Activated T-cell treated with anti-CD3 and anti-CD28 coated beads, Interleukin-2, amount 50 U/mL, for 72 hours (primary cell): ENCODE data around the gene TRPT1. TPM values are rescaled to one million over a fixed set of nuclear protein-coding genes. Genes with fewer than 3 reads are reported as not detected.

Experiments
- ATAC-seq, 2 donors: fragments of 150-1000 bp; cut with Tn5 transposase; replicated peaks in 1 of 2; 2 replicates each; pipeline ENCODE4 v1.10.0; 2021; ENCODE audit warnings: moderate library complexity in 2 of 2, mild to moderate bottlenecking in 1 of 2
- DNase-seq, 2 donors: peaks; one replicate each; pipeline ENCODE4 v3.0.0; 2021 to 2022; ENCODE audit warnings: mixed read lengths in 1 of 2
- H3K27ac Mint-ChIP-seq: one replicate; pipeline ENCODE4 v1.8.0; 2022; ENCODE audit warnings: mild to moderate bottlenecking, moderate library complexity, mixed read lengths
- H3K27me3 Mint-ChIP-seq: one replicate; pipeline ENCODE4 v1.8.0; 2022; ENCODE audit warnings: low read depth, mixed read lengths
- H3K36me3 Mint-ChIP-seq, 2 donors: one replicate each; pipeline ENCODE4 v1.8.0; 2022; ENCODE audit warnings: mixed read lengths in 2 of 2, mild to moderate bottlenecking in 1 of 2; ENCODE audit not compliant: insufficient read depth in 2 of 2
- H3K4me1 Mint-ChIP-seq: one replicate; pipeline ENCODE4 v1.8.0; 2022; ENCODE audit warnings: low read depth, mixed read lengths
- H3K4me3 Mint-ChIP-seq, 2 donors: one replicate each; pipeline ENCODE4 v1.8.0; 2022; ENCODE audit warnings: mild to moderate bottlenecking in 2 of 2, mixed read lengths in 2 of 2, moderate library complexity in 2 of 2
- H3K9me3 Mint-ChIP-seq, 2 donors: one replicate each; pipeline ENCODE4 v1.8.0; 2022; ENCODE audit warnings: mixed read lengths in 2 of 2
- total RNA-seq, 2 donors: library from RNA; stranded (reverse); gene quantifications; one replicate each; pipeline ENCODE4 v1.2.3, GENCODE V29; 2022

Gene TRPT1
- total RNA-seq, 2 donors from 2014 or later, result 19.7 to 25.5 TPM

DNA sequence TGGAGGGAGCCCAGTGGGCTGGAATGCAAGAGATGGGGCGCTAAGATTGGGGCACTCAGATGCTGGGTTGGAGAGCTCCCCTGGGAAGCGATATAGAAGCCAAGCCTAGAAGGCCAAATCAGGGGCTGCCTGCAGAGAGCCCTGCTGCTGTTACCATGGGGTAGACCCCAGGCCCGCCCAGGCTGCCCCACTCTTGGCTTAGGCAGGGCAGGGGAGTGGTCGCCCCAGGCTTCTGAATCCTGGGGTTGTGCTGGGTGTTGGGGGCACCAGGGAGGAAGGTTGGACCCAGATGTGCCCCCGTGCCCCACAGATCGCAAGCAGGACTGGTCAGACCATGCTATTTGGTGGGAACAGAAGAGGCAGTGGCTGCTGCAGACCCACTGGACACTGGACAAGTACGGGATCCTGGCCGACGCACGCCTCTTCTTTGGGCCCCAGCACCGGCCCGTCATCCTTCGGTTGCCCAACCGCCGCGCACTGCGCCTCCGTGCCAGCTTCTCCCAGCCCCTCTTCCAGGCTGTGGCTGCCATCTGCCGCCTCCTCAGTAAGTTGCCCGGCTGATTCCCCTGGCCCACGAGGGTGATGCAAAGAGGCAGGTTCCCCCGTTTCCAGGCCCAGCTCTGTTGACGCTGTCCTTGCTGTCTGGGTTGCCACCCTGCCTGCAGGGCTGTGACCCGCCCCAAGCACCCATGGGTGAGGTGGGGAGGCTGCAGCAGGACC is 15.5 kb downstream of the TRPT1 start:
- H3K27ac Mint-ChIP-seq, result peak overlapping the region; percentile 17
- H3K27me3 Mint-ChIP-seq, result no peaks in the 10 kb centered on the region
- no peak for ATAC-seq
- H3K4me3 Mint-ChIP-seq, result no peak overlapping the region
- H3K4me1 Mint-ChIP-seq, result peaks cover 65% of the 10 kb centered on the region
- DNase-seq, result no peak
- peaks cover 10 to 33% of the 10 kb centered on the region in 2 donors for H3K36me3 Mint-ChIP-seq
- H3K9me3 Mint-ChIP-seq, result no peaks in the 10 kb centered on the region

DNA sequence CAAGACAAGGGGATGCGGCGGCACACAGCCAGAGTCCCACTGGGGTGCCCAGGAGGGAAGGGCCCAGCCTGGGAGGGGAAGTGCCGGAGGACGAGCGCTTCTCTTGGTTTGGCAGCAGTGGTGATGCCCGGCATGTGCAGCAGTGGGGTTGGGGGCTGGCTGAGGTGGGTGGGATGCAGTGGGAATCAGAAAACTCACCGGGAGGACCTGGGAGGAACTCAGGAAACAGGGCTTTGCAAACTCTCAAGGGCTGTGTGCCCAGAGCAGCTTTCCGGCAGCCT is 16.5 kb downstream of the TRPT1 start:
- no peaks in the 10 kb centered on the region for H3K9me3 Mint-ChIP-seq
- DNase-seq (no peak), ATAC-seq (no peak)
- peaks cover 11 to 28% of the 10 kb centered on the region in 2 donors for H3K36me3 Mint-ChIP-seq
- H3K27me3 Mint-ChIP-seq, result no peaks in the 10 kb centered on the region
- peak overlapping the region in 1 of 2 donors; percentile 34 for H3K4me3 Mint-ChIP-seq
- peaks cover 67% of the 10 kb centered on the region for H3K4me1 Mint-ChIP-seq
- peak overlapping the region; percentile 81 for H3K27ac Mint-ChIP-seq

DNA sequence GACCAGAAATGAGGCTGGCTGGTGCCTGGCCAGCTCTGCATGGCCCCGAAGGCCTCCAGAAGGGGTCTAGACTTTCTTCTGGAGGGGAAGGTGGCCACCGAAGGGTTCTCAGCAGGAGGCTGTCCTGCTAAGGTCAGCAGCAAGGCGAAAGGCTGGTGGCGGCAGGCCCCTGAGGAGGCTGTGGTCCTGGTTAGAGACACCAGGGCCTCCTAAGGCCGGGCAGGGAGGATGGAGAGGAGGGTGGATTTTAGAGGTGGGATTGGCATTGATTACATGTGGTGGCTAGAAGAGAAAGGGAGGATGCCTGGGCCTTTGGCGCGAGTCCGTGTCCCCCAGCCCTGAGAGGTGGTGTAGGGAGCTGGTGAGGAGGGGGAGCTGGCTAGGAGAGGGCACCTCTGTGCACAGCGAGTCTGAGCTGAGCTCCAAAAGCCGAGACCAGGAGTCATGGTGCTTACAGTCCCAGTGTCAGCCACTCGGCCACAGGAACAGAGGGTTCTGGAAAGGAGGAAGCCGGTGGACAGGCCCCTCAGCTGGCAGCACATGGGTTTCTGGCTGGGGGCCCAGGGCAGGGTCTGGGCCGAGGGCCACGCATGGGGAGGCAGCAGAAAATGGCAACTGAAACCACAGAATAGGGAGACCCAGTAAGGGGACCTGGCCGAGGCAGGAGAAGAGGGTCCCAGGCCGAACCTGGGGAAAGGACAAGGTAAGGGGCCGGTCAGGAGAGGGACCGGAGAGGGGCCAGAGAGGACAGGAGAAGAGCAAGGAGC is 17.0 kb downstream of the TRPT1 start:
- Mint-ChIP-seq H3K9me3 (no peaks in the 10 kb centered on the region), H3K27me3 (no peaks in the 10 kb centered on the region), H3K36me3 (peaks cover 11 to 28% of the 10 kb centered on the region in 2 donors), H3K4me3 (peak overlapping the region; percentile 94 to 97), H3K27ac (peak overlapping the region; percentile 81), H3K4me1 (peaks cover 67% of the 10 kb centered on the region)
- no peak for DNase-seq
- no peak for ATAC-seq

DNA sequence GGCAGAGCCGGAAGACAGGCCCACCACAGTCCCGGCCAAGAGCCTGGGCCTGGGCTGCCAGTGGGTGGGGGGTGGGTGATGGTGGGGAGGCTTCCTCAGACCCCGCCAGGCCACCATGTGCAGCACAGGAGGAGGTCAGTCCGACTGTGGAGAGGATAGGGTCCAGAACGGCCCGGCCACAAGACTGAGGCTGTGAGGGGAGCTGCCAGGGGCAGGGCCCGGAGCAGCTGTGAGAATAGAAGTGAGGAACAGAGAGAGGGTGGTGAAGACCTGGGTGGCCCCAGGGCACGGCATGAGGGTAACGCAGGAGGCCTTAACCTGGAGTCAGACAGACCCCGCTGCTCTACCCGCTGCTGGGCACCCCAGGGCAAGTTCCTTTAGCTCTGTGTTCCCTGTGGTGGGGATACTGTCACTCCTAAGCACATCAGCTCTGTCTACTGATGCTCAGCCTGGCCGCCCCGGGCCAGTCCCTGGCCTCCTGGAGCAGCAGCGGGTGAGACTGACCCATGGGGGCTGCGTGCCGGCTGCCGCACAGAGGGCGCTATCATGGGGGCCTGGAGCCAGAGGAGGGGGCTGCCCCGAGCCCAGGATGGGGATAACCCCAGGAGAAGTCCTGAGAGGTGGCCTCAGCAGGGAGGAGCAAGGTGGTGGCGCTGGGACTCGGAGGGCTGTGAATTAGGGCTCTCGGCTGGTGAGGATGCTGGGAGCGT is 17.7 kb downstream of the TRPT1 start:
- ATAC-seq, result no peak
- H3K27ac Mint-ChIP-seq, result peak overlapping the region; percentile 97
- H3K27me3 Mint-ChIP-seq, result no peaks in the 10 kb centered on the region
- DNase-seq, result no peak
- H3K4me1 Mint-ChIP-seq, result peaks cover 70% of the 10 kb centered on the region
- peaks cover 12 to 33% of the 10 kb centered on the region in 2 donors for H3K36me3 Mint-ChIP-seq
- no peaks in the 10 kb centered on the region for H3K9me3 Mint-ChIP-seq
- peak overlapping the region; percentile 94 to 97 for H3K4me3 Mint-ChIP-seq

DNA sequence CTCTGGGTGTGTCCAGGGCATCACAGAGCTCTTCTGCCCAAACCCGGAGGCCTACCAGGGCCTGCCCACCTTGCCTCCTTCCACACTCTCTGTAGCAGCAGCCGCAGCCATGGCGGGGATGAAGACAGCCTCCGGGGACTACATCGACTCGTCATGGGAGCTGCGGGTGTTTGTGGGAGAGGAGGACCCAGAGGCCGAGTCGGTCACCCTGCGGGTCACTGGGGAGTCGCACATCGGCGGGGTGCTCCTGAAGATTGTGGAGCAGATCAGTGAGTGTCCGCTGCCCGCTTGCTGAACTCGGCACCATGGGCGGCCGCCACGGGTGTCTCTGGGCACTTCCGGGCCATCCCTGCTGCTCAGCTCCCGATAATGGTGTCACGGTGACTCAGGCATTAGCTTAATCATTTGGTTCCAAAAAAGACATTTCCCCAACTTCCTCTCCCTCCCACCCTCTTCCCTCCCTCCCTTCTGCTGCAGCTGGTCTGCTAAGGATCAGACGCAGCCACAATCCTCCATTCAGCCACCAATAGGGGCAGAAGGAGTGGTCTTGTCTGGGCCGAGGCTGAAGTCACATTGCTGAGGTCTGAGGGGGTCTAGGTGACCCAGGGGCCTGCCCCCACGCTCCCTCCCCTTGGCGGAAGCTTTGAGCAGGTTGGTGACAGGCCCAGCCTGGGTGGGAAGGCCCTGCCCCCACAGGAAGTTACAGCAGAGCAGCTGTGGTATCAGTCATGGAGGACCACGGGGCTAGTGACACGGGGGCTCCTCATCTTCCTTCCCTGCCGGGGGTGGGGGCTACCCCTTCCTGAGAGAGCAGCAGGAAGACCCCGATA is 18.5 kb downstream of the TRPT1 start:
- peak overlapping the region; percentile 97 for H3K27ac Mint-ChIP-seq
- H3K36me3 Mint-ChIP-seq, result peaks cover 13 to 35% of the 10 kb centered on the region in 2 donors
- peak overlapping the region; percentile 94 to 97 for H3K4me3 Mint-ChIP-seq

DNA sequence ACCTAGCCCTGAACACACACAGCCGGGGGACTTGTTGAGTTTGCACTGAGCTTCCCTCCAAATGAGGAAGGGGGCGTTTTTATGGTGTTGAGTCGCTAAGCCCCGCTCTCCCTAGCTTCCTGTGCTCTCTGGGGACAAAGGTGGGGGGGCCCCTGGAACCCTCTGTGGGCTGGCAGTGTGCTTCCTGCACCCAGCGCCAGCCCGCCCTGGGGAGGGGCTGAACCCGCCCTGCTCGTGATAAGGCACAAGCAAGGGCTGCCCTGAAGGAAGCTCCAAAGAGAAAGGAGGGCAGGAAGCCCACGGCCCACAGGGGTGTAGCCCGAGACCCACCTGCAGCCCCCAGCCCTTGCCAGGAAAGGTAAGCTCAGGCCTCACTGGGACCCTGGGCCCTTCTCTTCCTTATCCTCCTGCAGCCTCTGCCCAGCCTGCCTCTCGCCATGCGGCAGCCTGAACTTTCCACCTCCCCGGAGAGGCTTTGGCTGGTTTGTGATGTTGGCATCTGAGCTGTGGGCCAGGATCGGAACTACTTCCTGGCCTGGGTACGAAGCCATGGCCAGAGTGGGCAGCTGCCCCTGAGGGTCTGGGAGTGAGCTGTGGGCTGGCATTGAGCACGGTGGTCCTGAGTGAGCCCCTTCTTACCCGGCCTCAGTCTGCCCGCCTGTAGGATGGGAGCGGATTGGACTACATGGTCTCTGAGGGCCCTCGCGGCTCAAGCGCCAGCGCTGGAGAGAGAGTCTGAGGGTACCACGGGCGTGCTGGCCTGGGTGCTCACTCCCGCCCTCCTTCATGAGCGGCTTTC is 19.3 kb downstream of the TRPT1 start, which contains the start of gene FERMT3:
FERMT3 (plus strand) TSS at position 265 of the 799 bp plus-strand sequence. CDS start 644 bp downstream, outside the sequence.
- Mint-ChIP-seq H3K27me3 (no peaks in the 10 kb centered on the region), H3K9me3 (no peaks in the 10 kb centered on the region), H3K36me3 (peaks cover 13 to 32% of the 10 kb centered on the region in 2 donors), H3K27ac (peak within 1 kb of the TSS; percentile 97), H3K4me1 (peaks cover 56% of the 10 kb centered on the region), H3K4me3 (peak within 1 kb of the TSS; percentile 94 to 97)
- ATAC-seq, result peak; percentile 36 to 52
- peak; percentile 73 to 80 for DNase-seq

More for the DNA sequence above, 18.5 kb downstream of the TRPT1 start:
- no peaks in the 10 kb centered on the region for H3K9me3 Mint-ChIP-seq
- DNase-seq (peak; percentile 86 to 88), ATAC-seq (peak; percentile 83)
- H3K27me3 Mint-ChIP-seq, result no peaks in the 10 kb centered on the region
- H3K4me1 Mint-ChIP-seq, result peaks cover 65% of the 10 kb centered on the region

DNA sequence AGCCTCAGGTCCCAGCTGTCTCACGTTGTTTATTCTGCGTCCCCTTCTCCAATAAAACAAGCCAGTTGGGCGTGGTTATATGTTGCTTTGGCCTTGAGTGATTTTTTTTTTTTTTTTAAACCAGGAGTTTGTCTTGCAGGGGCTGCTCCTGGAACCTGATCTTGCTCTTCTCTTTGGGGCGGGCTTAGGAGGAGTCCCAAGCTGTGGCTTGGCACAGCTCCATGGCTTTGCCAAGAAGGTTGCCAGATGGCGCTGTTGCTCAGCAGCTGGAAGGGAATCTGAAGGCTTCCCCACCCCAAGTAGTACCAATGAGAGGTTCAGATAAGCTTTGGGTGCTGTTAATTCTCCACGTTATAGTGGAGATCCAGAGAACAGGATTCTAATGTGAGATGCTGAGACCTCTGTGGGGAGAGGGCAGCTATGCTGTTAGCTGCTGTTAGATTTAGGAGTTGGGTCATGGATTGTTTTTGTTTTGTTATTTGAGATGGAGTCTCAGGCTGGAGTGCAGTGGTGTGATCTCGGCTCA is 21.5 kb downstream of the TRPT1 start:
- peak overlapping the region; percentile 93 for H3K27ac Mint-ChIP-seq
- peak; percentile 27 to 31 for ATAC-seq
- H3K9me3 Mint-ChIP-seq, result no peaks in the 10 kb centered on the region
- no peaks in the 10 kb centered on the region for H3K27me3 Mint-ChIP-seq
- DNase-seq, result peak; percentile 79 to 82
- H3K4me1 Mint-ChIP-seq, result peaks cover 47% of the 10 kb centered on the region
- H3K36me3 Mint-ChIP-seq, result peaks cover 18 to 35% of the 10 kb centered on the region in 2 donors
- H3K4me3 Mint-ChIP-seq, result peak overlapping the region; percentile 42 to 66

DNA sequence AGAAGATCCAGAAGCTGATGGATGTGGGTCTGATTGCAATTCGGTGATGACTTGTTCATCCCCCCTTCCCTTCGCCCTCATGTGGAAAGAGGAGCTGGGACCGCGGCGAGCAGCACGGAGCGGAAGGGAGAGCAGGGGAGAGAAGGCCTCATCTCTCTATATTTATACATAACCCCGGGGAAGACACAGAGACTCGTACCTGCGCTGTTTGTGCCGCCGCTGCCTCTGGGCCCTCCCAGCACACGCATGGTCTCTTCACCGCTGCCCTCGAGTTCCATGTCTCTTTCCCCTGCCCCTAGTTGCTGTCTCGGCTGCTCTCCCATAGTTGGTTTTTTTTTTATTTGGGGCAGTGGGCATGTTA is 21.9 kb downstream of the TRPT1 start:
- H3K27me3 Mint-ChIP-seq, result no peaks in the 10 kb centered on the region
- peak overlapping the region; percentile 93 for H3K27ac Mint-ChIP-seq
- peaks cover 46% of the 10 kb centered on the region for H3K4me1 Mint-ChIP-seq
- H3K9me3 Mint-ChIP-seq, result no peaks in the 10 kb centered on the region
- ATAC-seq (no peak), DNase-seq (no peak)
- peaks cover 15 to 35% of the 10 kb centered on the region in 2 donors for H3K36me3 Mint-ChIP-seq
- no peak overlapping the region for H3K4me3 Mint-ChIP-seq

- Mint-ChIP-seq H3K36me3 (peaks cover 14 to 34% of the 10 kb centered on the region in 2 donors), H3K9me3 (no peaks in the 10 kb centered on the region), H3K4me1 (peaks cover 41% of the 10 kb centered on the region), H3K27me3 (no peaks in the 10 kb centered on the region), H3K4me3 (no peak overlapping the region), H3K27ac (no peak overlapping the region)
- DNase-seq (no peak), ATAC-seq (no peak)
Observed at GRCh38 chr11:64203421-64204079, 22.4 kb downstream of the TRPT1 start.

DNA sequence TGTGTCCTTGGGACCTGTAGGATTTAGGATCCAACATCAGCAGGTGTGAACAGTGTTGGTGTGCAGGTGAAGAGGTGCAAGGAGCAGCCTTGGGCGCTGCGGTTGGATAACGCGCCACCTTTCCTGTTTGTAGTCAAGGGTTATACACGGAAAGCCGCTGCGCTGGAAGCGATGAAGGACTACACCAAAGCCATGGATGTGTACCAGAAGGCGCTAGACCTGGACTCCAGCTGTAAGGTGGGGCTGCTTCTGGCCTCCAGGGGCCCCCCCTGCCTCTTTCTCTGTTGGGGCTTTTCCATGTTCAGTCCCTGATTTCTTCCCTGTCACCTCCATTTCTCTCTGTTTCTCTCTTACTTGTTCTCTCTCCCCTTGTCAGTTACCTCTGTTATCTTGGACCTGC is 23.0 kb downstream of the TRPT1 start:
- H3K9me3 Mint-ChIP-seq, result no peaks in the 10 kb centered on the region
- no peak overlapping the region for H3K27ac Mint-ChIP-seq
- peaks cover 35% of the 10 kb centered on the region for H3K4me1 Mint-ChIP-seq

GRCh38 chr11:64201543-64201942 is 24.4 kb downstream of the TRPT1 start:
- Mint-ChIP-seq H3K4me1 (peaks cover 31% of the 10 kb centered on the region), H3K36me3 (peaks cover 14 to 38% of the 10 kb centered on the region in 2 donors), H3K27ac (peak overlapping the region; percentile 13), H3K9me3 (no peaks in the 10 kb centered on the region), H3K4me3 (no peak overlapping the region), H3K27me3 (no peaks in the 10 kb centered on the region)
- ATAC-seq (no peak), DNase-seq (no peak)

More for the DNA sequence above, 23.0 kb downstream of the TRPT1 start:
- H3K4me3 Mint-ChIP-seq, result no peak overlapping the region
- ATAC-seq, result no peak
- no peaks in the 10 kb centered on the region for H3K27me3 Mint-ChIP-seq
- peaks cover 14 to 34% of the 10 kb centered on the region in 2 donors for H3K36me3 Mint-ChIP-seq
- DNase-seq, result no peak
